Calu3 (cell line): ENCODE results near the gene NEDD1. TPM values are rescaled to one million over a fixed set of nuclear protein-coding genes. Genes with fewer than 3 reads are reported as not detected.

ENCODE experiments used
- Bru-seq: library from RNA; stranded (reverse); fragments of 400-500 nt; gene quantifications from one replicate; lab custom pipeline; 2021; lab: Mats Ljungman, UMichigan
- BruChase-seq, 2 experiments: library from RNA; stranded (reverse); fragments of 400-500 nt; gene quantifications; one replicate each; lab custom pipeline; 2021; lab: Mats Ljungman, UMichigan
- BruUV-seq: library from RNA; stranded (reverse); fragments of 400-500 nt; replicated peaks from 2 replicates; lab custom pipeline; 2021; lab: Mats Ljungman, UMichigan
- CTCF ChIA-PET: fragments of 300-600 bp; sonication (Branson Sonifier 250); formaldehyde crosslinking; loops from one replicate; lab custom pipeline; 2022; ENCODE audit warnings: antibody characterized with exemption; lab: Charles Lee
- DNase-seq: peaks from one replicate; pipeline ENCODE4 v3.0.0; 2022
- H3K27ac Mint-ChIP-seq: one replicate; pipeline ENCODE4 v1.8.0; 2022; ENCODE audit warnings: mixed read lengths; ENCODE audit not compliant: unreplicated experiment
- H3K27me3 Mint-ChIP-seq: one replicate; pipeline ENCODE4 v1.8.0; 2022; ENCODE audit warnings: mixed read lengths; ENCODE audit not compliant: unreplicated experiment
- H3K36me3 Mint-ChIP-seq: one replicate; pipeline ENCODE4 v1.8.0; 2022; ENCODE audit warnings: mild to moderate bottlenecking, moderate library complexity, mixed read lengths; ENCODE audit not compliant: insufficient read depth, unreplicated experiment
- H3K4me1 Mint-ChIP-seq: one replicate; pipeline ENCODE4 v1.8.0; 2022; ENCODE audit warnings: mild to moderate bottlenecking, low read depth, mixed read lengths; ENCODE audit not compliant: unreplicated experiment
- H3K4me3 Mint-ChIP-seq: one replicate; pipeline ENCODE4 v1.8.0; 2022; ENCODE audit warnings: mild to moderate bottlenecking, low read depth, moderate library complexity, mixed read lengths; ENCODE audit not compliant: unreplicated experiment
- H3K9me3 Mint-ChIP-seq: one replicate; pipeline ENCODE4 v1.8.0; 2022; ENCODE audit warnings: low read depth, mixed read lengths; ENCODE audit not compliant: unreplicated experiment
- intact Hi-C: fragments of 100-400 bp; cut with micrococcal nuclease; formaldehyde crosslinking; loops from one replicate; pipeline ENCODE4 v1.10.0; 2022; ENCODE audit not compliant: unreplicated experiment
- long read RNA-seq: library from polyadenylated mRNA; stranded (forward); transcript quantifications from one replicate; pipeline ENCODE4 v2.0.0, GENCODE V29; 2022
- total RNA-seq: library from RNA; stranded (reverse); gene quantifications from 2 replicates; pipeline ENCODE4 v1.2.3, GENCODE V29; 2022
- TF ChIP-seq, protein P1 (sequence below): fragments of 200-600 bp; IDR thresholded peaks from one replicate; pipeline ENCODE4 v1.8.0; 2022; ENCODE audit warnings: antibody characterized with exemption; ENCODE audit not compliant: unreplicated experiment

The NEDD1 gene, protein sequence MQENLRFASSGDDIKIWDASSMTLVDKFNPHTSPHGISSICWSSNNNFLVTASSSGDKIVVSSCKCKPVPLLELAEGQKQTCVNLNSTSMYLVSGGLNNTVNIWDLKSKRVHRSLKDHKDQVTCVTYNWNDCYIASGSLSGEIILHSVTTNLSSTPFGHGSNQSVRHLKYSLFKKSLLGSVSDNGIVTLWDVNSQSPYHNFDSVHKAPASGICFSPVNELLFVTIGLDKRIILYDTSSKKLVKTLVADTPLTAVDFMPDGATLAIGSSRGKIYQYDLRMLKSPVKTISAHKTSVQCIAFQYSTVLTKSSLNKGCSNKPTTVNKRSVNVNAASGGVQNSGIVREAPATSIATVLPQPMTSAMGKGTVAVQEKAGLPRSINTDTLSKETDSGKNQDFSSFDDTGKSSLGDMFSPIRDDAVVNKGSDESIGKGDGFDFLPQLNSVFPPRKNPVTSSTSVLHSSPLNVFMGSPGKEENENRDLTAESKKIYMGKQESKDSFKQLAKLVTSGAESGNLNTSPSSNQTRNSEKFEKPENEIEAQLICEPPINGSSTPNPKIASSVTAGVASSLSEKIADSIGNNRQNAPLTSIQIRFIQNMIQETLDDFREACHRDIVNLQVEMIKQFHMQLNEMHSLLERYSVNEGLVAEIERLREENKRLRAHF
- total RNA-seq (47.5 and 49.0 TPM in 2 replicates), Bru-seq, nascent RNA (percentile 93 among the genes with signal in this experiment), BruChase-seq, experiment 1, labeled RNA remaining after a 6-hour chase (percentile 89 among the genes with signal in this experiment), BruChase-seq, experiment 2, labeled RNA remaining after a 2-hour chase (percentile 90 among the genes with signal in this experiment)
- long read RNA-seq, full-length matches to known transcripts: 64 of 103 reads
- long read RNA-seq, partial matches to known transcripts: 5 of 103 reads
- long read RNA-seq, other reads (novel, unspliced or antisense): 34 of 103 reads

DNA sequence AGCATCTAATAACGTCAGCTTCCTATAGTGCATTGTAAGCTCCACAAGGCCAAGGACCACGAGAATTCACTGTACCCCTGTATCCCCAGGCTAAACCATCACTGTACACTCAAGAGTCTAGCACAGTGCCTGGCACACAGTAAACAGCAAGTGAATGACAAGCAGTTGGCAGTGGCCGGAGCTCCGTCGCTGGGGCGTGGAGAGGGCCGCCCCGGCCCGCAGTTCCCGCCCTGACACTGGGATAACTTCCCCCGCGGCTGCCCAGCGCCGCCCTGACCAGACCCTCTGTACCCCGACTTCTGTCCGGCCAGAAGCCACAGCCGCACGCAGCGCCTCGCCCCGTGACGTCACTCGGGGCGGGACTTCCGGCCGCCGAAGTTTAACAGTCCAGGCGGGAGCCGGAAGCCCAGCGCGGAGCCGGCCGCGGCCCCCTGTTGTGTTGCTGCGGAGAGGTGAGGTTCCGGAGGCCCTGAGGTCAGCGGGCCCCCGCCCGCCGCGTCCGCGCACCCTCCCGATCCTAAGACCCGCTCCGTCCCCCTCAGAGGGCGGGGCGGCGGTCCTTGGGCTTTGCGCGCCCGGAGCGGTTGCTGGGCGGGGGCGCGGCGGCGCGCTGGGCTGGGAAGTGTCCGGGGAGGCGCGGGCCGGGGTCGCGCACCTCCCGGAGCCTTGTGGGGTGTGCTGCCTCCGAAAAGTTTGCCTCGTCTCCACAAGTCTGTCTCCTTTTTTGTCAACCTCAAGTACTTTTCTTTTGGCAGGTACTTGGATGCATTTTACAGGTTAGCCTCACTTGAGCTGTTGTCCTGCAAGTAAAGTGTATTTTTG lies at the start of gene NEDD1:
TSS of gene NEDD1 (plus strand) at position 409 of the 822 bp plus-strand sequence. CDS start 2,503 bp downstream, outside the sequence.
- H3K4me3 Mint-ChIP-seq: peak within 1 kb of the TSS; percentile 93
- peaks cover 37% of the 10 kb centered on the region for H3K4me1 Mint-ChIP-seq
- H3K27me3 Mint-ChIP-seq: no peaks in the 10 kb centered on the region
- TF ChIP-seq, protein P1, sequence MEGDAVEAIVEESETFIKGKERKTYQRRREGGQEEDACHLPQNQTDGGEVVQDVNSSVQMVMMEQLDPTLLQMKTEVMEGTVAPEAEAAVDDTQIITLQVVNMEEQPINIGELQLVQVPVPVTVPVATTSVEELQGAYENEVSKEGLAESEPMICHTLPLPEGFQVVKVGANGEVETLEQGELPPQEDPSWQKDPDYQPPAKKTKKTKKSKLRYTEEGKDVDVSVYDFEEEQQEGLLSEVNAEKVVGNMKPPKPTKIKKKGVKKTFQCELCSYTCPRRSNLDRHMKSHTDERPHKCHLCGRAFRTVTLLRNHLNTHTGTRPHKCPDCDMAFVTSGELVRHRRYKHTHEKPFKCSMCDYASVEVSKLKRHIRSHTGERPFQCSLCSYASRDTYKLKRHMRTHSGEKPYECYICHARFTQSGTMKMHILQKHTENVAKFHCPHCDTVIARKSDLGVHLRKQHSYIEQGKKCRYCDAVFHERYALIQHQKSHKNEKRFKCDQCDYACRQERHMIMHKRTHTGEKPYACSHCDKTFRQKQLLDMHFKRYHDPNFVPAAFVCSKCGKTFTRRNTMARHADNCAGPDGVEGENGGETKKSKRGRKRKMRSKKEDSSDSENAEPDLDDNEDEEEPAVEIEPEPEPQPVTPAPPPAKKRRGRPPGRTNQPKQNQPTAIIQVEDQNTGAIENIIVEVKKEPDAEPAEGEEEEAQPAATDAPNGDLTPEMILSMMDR: no peak
- no TSS peak for BruUV-seq
- H3K36me3 Mint-ChIP-seq: peaks cover 39% of the 10 kb centered on the region
- CTCF ChIA-PET: interaction anchor here (0.9 kb wide), 1 partner anchor 510 kb away, joined by 3 read pairs; no protein-coding TSS in a partner anchor
- peak within 1 kb of the TSS; percentile 92 for H3K27ac Mint-ChIP-seq
- H3K9me3 Mint-ChIP-seq: no peaks in the 10 kb centered on the region
- peak; percentile 91 for DNase-seq
- intact Hi-C loops: loop anchor here (2.0 to 5.0 kb wide), 2 partner anchors 96 to 190 kb away; no protein-coding TSS in a partner anchor

DNA sequence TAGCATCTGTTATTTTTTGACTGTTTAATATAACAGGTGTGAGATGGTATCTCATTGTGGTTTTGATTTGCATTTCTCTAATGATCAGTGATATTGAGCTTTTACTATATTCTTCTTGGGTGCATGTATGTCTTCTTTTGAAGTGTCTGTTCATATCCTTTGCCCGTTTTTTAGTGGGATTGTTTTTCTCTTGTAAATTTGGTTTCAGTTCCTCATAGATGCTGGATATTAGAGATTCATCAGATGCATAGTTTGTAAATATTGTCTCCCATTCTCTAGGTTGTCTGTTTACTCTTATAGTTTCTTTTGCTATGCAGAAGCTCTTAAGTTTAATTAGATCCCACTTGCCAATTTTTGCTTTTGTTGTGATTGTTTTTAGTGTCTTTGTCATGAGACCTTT lies 48.9 kb upstream of the NEDD1 start:
- no peak for DNase-seq
- Mint-ChIP-seq H3K9me3 (peaks cover 6% of the 10 kb centered on the region), H3K4me1 (peaks cover 21% of the 10 kb centered on the region), H3K27me3 (no peaks in the 10 kb centered on the region), H3K4me3 (no peak overlapping the region), H3K27ac (no peak overlapping the region), H3K36me3 (no peaks in the 10 kb centered on the region)
- intact Hi-C loops: no loop called here
- BruUV-seq: no TSS peak
- TF ChIP-seq, protein P1: no peak
- CTCF ChIA-PET: interaction anchor here (0.6 kb wide), 1 partner anchor 1661 kb away, joined by 3 read pairs; no protein-coding TSS in a partner anchor

DNA sequence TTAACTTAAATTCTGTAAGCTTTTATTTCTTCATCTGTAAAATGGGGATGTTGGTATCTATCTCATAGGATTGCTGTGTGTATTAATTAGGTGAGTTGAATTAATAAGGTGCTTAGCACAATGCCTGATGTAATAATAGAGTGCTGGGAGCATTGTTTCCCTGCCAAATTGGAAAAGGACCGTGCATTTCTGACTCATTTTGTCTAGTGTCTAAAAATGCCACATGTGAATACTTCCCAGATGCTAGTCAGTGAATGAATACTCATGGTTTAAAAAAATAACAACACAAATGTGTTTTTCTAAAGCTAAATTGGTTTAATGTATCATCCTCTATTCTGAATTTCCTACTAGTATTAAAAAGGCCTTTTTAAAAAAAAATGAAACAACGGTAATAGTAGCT lies 45.4 kb upstream of the NEDD1 start:
- intact Hi-C loops: no loop called here
- peaks cover 4% of the 10 kb centered on the region for H3K9me3 Mint-ChIP-seq
- CTCF ChIA-PET: no interaction called here
- DNase-seq: no peak
- H3K36me3 Mint-ChIP-seq: no peaks in the 10 kb centered on the region
- H3K4me3 Mint-ChIP-seq: no peak overlapping the region
- H3K27me3 Mint-ChIP-seq: no peaks in the 10 kb centered on the region
- BruUV-seq: no TSS peak
- TF ChIP-seq, protein P1: no peak
- H3K27ac Mint-ChIP-seq: no peak overlapping the region
- H3K4me1 Mint-ChIP-seq: peaks cover 21% of the 10 kb centered on the region

DNA sequence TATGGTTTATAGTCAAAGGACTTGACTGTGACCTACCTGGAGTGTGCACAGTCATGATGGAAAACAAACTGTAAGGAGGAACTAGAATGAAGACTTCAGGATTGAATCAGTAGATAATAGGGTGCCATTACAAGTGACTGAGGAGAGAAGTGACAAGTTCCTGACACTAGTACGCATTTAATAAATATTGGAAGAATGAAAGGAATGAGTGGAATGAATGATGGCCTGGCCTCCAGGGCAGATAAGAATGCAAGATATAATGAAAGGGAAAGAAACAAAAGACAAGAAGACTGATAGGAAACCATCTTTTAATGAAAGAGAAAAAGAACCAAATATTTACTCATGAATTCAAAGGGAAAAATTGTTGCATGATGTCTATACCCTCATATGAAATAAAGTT lies 44.7 kb upstream of the NEDD1 start:
- Mint-ChIP-seq H3K4me1 (peaks cover 21% of the 10 kb centered on the region), H3K36me3 (no peaks in the 10 kb centered on the region), H3K27ac (no peak overlapping the region), H3K27me3 (no peaks in the 10 kb centered on the region), H3K9me3 (peaks cover 3% of the 10 kb centered on the region), H3K4me3 (no peak overlapping the region)
- CTCF ChIA-PET: no interaction called here
- DNase-seq: no peak
- BruUV-seq: no TSS peak
- TF ChIP-seq, protein P1: no peak
- intact Hi-C loops: no loop called here
